Measurements from ENCODE around the gene CYTH1. TPM values are rescaled to one million over a fixed set of nuclear protein-coding genes. Genes with fewer than 3 reads are reported as not detected.

CYTH1 gene
- total and polyA plus RNA-seq, 10 of the 15 experiments (the other 5 are each of a cell fraction or from before 2014, with no cell fraction given), result 6.6 to 188 (median 145) TPM

- Histone ChIP-seq H3K9ac (ENCODE audit: control insufficient read depth, insufficient read depth, low read length) (no peak overlapping the region), H3K9me3 (replicated peaks; ENCODE audit: control insufficient read depth, insufficient read depth, low read length) (no peaks in the 10 kb centered on the region), H3K36me3 (ENCODE audit: control insufficient read depth in 2 of 2, insufficient read depth in 2 of 2, low read length in 1 of 2) (no peaks in the 10 kb centered on the region; a peak in 2 of 4 replicates), H3K4me2 (ENCODE audit: control insufficient read depth, insufficient read depth) (no peak overlapping the region), H3K27ac (ENCODE audit: control insufficient read depth, insufficient read depth) (no peak overlapping the region), H2AFZ (ENCODE audit: control insufficient read depth, low read depth, low read length) (no peak overlapping the region), H4K20me1 (ENCODE audit: control insufficient read depth, insufficient read depth) (no peaks in the 10 kb centered on the region), H3K27me3 (replicated peaks in 1 of 2; ENCODE audit: control insufficient read depth in 2 of 2, insufficient read depth in 2 of 2, low read length in 1 of 2) (no peaks in the 10 kb centered on the region), H3K79me2 (ENCODE audit: control insufficient read depth, insufficient read depth, low read length) (no peaks in the 10 kb centered on the region), H3K4me1 (ENCODE audit: control insufficient read depth, insufficient read depth, low read length) (no peaks in the 10 kb centered on the region), H3K4me3 (no peak overlapping the region)
- RAD21 ChIA-PET (ENCODE audit: unreplicated experiment), result no interaction called here
- no TSS peak for BruUV-seq (replicated peaks)
- POLR2A ChIA-PET, result interaction anchor here (0.7 kb wide), 1 partner anchor 109 kb away, joined by 4 read pairs; no protein-coding TSS in a partner anchor
- in situ Hi-C loops (cut with MboI), result no loop called here
- WGBS (ENCODE audit: insufficient coverage, insufficient replicate concordance, low lambda C conversion rate, missing lambda C conversion rate), result 96% methylated on average over 5 of the region's 5 CpGs
- SMC1A ChIA-PET (ENCODE audit: uncharacterized antibody, unreplicated experiment), result no interaction called here
- TF ChIP-seq HDGF (IDR thresholded peaks at IDR 0.05) (no peak), ZBTB4 (CRISPR knock-in tag; IDR thresholded peaks at IDR 0.05) (no peak)
- FAIRE-seq (no peak), ATAC-seq (no peak), DNase-seq (ENCODE audit: low read depth, low spot score) (no peak)
- intact Hi-C loops (cut with micrococcal nuclease; ENCODE audit: unreplicated experiment), result no loop called here
- CTCF ChIA-PET, result interaction anchor here (0.9 kb wide), 1 partner anchor 17 kb away, joined by 3 read pairs; no protein-coding TSS in a partner anchor
Observed at GRCh38 chr17:78789149-78789662, 7.1 kb upstream of the CYTH1 start.

DNA sequence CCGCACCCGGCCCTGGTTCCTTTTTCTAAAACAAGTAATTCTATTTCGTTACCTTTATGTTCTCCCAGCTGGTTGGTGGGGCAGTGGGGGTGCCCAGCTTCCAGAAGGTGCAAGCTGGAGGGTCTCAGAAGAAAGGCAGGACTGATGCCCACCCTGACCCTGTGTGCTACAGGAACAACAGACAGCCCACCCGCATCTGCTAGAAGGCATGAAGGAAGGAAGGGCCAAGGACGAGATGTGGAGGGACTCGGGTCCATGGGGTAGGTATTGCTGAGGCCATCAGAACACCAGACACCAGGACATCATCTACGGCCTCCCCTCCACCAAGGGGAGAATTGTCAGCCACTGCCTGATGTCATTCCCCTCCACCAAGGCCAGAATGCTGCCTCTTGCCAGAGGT, 6.4 kb upstream of the CYTH1 start:
- no peak for FAIRE-seq
- ATAC-seq, result no peak
- no peaks in the 10 kb centered on the region for H3K9me3 ChIP-seq (replicated peaks; ENCODE audit: control insufficient read depth, insufficient read depth, low read length)
- intact Hi-C loops (cut with micrococcal nuclease; ENCODE audit: unreplicated experiment) (no loop called here), in situ Hi-C loops (cut with MboI) (no loop called here)
- DNase-seq (ENCODE audit: low read depth, low spot score), result no peak
- H3K4me2 ChIP-seq (ENCODE audit: control insufficient read depth, insufficient read depth), result no peak overlapping the region
- no peak overlapping the region for H3K9ac ChIP-seq (ENCODE audit: control insufficient read depth, insufficient read depth, low read length)
- ChIA-PET SMC1A (ENCODE audit: uncharacterized antibody, unreplicated experiment) (interaction anchor here (0.9 kb wide), 1 partner anchor 11 kb away, joined by 4 read pairs; no protein-coding TSS in a partner anchor), POLR2A (interaction anchor here (0.5 kb wide), 1 partner anchor 9 kb away, joined by 11 read pairs; no protein-coding TSS in a partner anchor), CTCF (no interaction called here), RAD21 (ENCODE audit: unreplicated experiment) (no interaction called here)
- H3K27me3 ChIP-seq (replicated peaks in 1 of 2; ENCODE audit: control insufficient read depth in 2 of 2, insufficient read depth in 2 of 2, low read length in 1 of 2), result no peaks in the 10 kb centered on the region
- no peaks in the 10 kb centered on the region for H3K79me2 ChIP-seq (ENCODE audit: control insufficient read depth, insufficient read depth, low read length)
- H4K20me1 ChIP-seq (ENCODE audit: control insufficient read depth, insufficient read depth), result no peaks in the 10 kb centered on the region
- no peak overlapping the region for H3K4me3 ChIP-seq
- H3K4me1 ChIP-seq (ENCODE audit: control insufficient read depth, insufficient read depth, low read length), result no peaks in the 10 kb centered on the region; the same call in 1 of the 2 replicates
- TF ChIP-seq IKZF1 (conservative IDR thresholded peaks at IDR 0.05) (no peak), NR2C1 (IDR thresholded peaks at IDR 0.05) (no peak), POLR2AphosphoS5 (IDR thresholded peaks at IDR 0.05; ENCODE audit: low read length) (no peak), ZBED1 (IDR thresholded peaks at IDR 0.05; ENCODE audit: borderline replicate concordance) (no peak), TAF1 (IDR thresholded peaks at IDR 0.05; ENCODE audit: borderline replicate concordance, low read depth, low read length) (no peak), SIN3A (IDR thresholded peaks at IDR 0.05; ENCODE audit: low read depth, low read length) (no peak), TCF7 (IDR thresholded peaks at IDR 0.05; ENCODE audit: borderline replicate concordance) (no peak), ZNF217 (IDR thresholded peaks at IDR 0.05) (no peak)
- BruUV-seq (replicated peaks), result no TSS peak
- H3K36me3 ChIP-seq (ENCODE audit: control insufficient read depth in 2 of 2, insufficient read depth in 2 of 2, low read length in 1 of 2), result no peaks in the 10 kb centered on the region; a peak in 2 of 4 replicates
- H2AFZ ChIP-seq (ENCODE audit: control insufficient read depth, low read depth, low read length), result no peak overlapping the region
- 86% methylated on average over 6 of the region's 7 CpGs for WGBS (ENCODE audit: insufficient coverage, insufficient replicate concordance, low lambda C conversion rate, missing lambda C conversion rate)
- H3K27ac ChIP-seq (ENCODE audit: control insufficient read depth, insufficient read depth), result no peak overlapping the region

Measured in GM12878 (cell line).